ENCODE data around the gene STARD4. TPM values are rescaled to one million over a fixed set of nuclear protein-coding genes. Genes with fewer than 3 reads are reported as not detected.

The STARD4 gene
- total and polyA plus RNA-seq, 9 of the 15 experiments (the other 6 are each of a cell fraction or from before 2014, with no cell fraction given): 28.4 to 88.0 (median 34.0) TPM

DNA sequence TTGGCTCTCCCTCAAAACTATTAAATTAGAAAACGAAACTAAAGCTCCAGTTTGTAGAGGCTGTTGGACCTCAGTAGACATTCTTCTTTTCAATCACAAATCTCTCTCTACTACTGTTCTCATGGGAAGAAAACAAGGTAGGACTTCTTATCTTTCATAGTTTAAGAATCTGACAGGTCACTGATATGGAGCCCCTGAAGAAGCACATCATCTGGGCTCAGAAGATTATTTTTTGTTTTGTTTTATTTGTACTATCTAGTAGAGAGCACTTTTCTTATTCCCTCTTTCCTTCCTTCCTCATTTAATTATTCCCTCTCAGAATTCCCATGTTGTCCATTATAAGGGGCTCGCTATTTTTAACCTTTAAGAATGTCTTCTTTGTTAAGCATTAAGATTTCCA, 26.3 kb downstream of the STARD4 start:
- intact Hi-C loops (cut with micrococcal nuclease): no loop called here
- no peak overlapping the region for H2AFZ ChIP-seq (ENCODE audit: low read depth, low read length)
- DNase-seq (ENCODE audit: extremely low read depth in 1 of 4, low spot score in 3 of 4) (no peak), FAIRE-seq (no peak), ATAC-seq (no peak)
- H3K9me3 ChIP-seq (replicated peaks; ENCODE audit: control insufficient read depth, insufficient read depth, low read depth, low read length): no peaks in the 10 kb centered on the region
- peaks cover 0 to 7% of the 10 kb centered on the region in 2 experiments; a peak in 3 of 5 replicates for H3K27me3 ChIP-seq (ENCODE audit: control insufficient read depth in 2 of 2, insufficient read depth in 2 of 2, low read length in 2 of 2)
- H3K27ac ChIP-seq (ENCODE audit: extremely low read depth, low read depth, low read length): no peak overlapping the region
- no peaks in the 10 kb centered on the region for H3K4me1 ChIP-seq (replicated peaks in 1 of 2; ENCODE audit: control insufficient read depth in 2 of 2, insufficient read depth in 2 of 2, low read length in 2 of 2)
- no peak overlapping the region for H3K9ac ChIP-seq (ENCODE audit: insufficient read depth in 1 of 2, low read depth in 2 of 2, low read length in 2 of 2)
- ChIA-PET POLR2A (no interaction called here), CTCF (ENCODE audit: low intra/inter-chr PET ratio) (no interaction called here)
- H3K4me2 ChIP-seq (ENCODE audit: insufficient read depth, low read length): no peak overlapping the region
- H3K36me3 ChIP-seq (ENCODE audit: control insufficient read depth, insufficient read depth, low read length): no peaks in the 10 kb centered on the region
- H3K79me2 ChIP-seq (ENCODE audit: control insufficient read depth, insufficient read depth, low read length): no peaks in the 10 kb centered on the region
- BruUV-seq (replicated peaks): no TSS peak
- in situ Hi-C loops (cut with MboI): no loop called here
- WGBS (ENCODE audit: insufficient coverage, low coverage, missing lambda C conversion rate): 0% methylated on average over 2 of the region's 2 CpGs
- H4K20me1 ChIP-seq (replicated peaks; ENCODE audit: control insufficient read depth, insufficient read depth, low read length): no peaks in the 10 kb centered on the region
- H3K9me1 ChIP-seq (ENCODE audit: control insufficient read depth, insufficient read depth, low read length): no peaks in the 10 kb centered on the region
- no peak overlapping the region for H3K4me3 ChIP-seq
- TF ChIP-seq PRPF4 (IDR thresholded peaks at IDR 0.05; ENCODE audit: insufficient read depth, low read depth, low read length, poor library complexity, severe bottlenecking) (no peak), FOXK2 (conservative IDR thresholded peaks at IDR 0.05 in 1 of 2, IDR thresholded peaks at IDR 0.05 in 1 of 2; ENCODE audit: low read depth in 2 of 2) (no peak), SLC30A9 (CRISPR knock-in tag; IDR thresholded peaks at IDR 0.05) (no peak), ARID1B (IDR thresholded peaks at IDR 0.05) (peak; percentile 51), ZNF224 (CRISPR knock-in tag; IDR thresholded peaks at IDR 0.05) (no peak), LARP7 (IDR thresholded peaks at IDR 0.05) (no peak), CBFA2T3 (IDR thresholded peaks at IDR 0.05) (peak; percentile 63), CBFA2T2 (conservative IDR thresholded peaks at IDR 0.05) (peak; percentile 33), TEAD4 (IDR thresholded peaks at IDR 0.05; ENCODE audit: low read length) (0 out of 2 replicates have a peak, but pooled peaks have one; percentile 31), TEAD4 (CRISPR knock-in tag; IDR thresholded peaks at IDR 0.05; ENCODE audit: borderline replicate concordance) (no peak), ZNF551 (CRISPR knock-in tag; IDR thresholded peaks at IDR 0.05) (no peak), NCOR1 (IDR thresholded peaks at IDR 0.05) (peak; percentile 8; the same call in 1 of the 2 replicates), BCOR (IDR thresholded peaks at IDR 0.05) (no peak), ADNP (tag; IDR thresholded peaks at IDR 0.05) (no peak), EP400 (IDR thresholded peaks at IDR 0.05) (no peak), TAL1 (IDR thresholded peaks at IDR 0.05) (peak; percentile 45)
- TF ChIP-seq, protein P1, sequence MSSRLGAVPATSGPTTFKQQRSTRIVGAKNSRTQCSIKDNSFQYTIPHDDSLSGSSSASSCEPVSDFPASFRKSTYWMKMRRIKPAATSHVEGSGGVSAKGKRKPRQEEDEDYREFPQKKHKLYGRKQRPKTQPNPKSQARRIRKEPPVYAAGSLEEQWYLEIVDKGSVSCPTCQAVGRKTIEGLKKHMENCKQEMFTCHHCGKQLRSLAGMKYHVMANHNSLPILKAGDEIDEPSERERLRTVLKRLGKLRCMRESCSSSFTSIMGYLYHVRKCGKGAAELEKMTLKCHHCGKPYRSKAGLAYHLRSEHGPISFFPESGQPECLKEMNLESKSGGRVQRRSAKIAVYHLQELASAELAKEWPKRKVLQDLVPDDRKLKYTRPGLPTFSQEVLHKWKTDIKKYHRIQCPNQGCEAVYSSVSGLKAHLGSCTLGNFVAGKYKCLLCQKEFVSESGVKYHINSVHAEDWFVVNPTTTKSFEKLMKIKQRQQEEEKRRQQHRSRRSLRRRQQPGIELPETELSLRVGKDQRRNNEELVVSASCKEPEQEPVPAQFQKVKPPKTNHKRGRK (tag; IDR thresholded peaks at IDR 0.05): no peak
- TF ChIP-seq, protein P2, sequence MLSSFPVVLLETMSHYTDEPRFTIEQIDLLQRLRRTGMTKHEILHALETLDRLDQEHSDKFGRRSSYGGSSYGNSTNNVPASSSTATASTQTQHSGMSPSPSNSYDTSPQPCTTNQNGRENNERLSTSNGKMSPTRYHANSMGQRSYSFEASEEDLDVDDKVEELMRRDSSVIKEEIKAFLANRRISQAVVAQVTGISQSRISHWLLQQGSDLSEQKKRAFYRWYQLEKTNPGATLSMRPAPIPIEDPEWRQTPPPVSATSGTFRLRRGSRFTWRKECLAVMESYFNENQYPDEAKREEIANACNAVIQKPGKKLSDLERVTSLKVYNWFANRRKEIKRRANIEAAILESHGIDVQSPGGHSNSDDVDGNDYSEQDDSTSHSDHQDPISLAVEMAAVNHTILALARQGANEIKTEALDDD (IDR thresholded peaks at IDR 0.05): no peak

Measured in K562 (cell line).